H1 (cell line): ENCODE data around the gene MFAP4. TPM values are rescaled to one million over a fixed set of nuclear protein-coding genes. Genes with fewer than 3 reads are reported as not detected.

Experiments used
- CHD2 ChIP-seq: IDR thresholded peaks from 2 replicates; pipeline ENCODE4 v1.6.1; 2012; ENCODE audit warnings: low read length, improper control_type of control experiment
- CTCF ChIP-seq, 3 experiments: IDR thresholded peaks; 1 replicate in 2 of 3; 2 replicates in 1 of 3; pipeline versions ENCODE4 v1.5.1 to v1.6.1; 2011; ENCODE audit warnings: low read length in 3 of 3, mild to moderate bottlenecking in 3 of 3, inconsistent platforms in 2 of 3, low read depth in 1 of 3, moderate library complexity in 1 of 3; ENCODE audit not compliant: insufficient read depth in 1 of 3; ENCODE audit errors: control extremely low read depth in 1 of 3
- EZH2 ChIP-seq: fragments of 200-600 bp; sonication (generic); IDR thresholded peaks from 2 replicates; pipeline ENCODE4 v1.7.1; 2012; ENCODE audit warnings: low read depth, mild to moderate bottlenecking, moderate library complexity, low read length, inconsistent platforms; ENCODE audit not compliant: severe bottlenecking
- JUN ChIP-seq: IDR thresholded peaks from 2 replicates; pipeline ENCODE4 v1.6.1; 2011; ENCODE audit warnings: low read depth, mild to moderate bottlenecking, improper control_type of control experiment, low read length
- KDM4A ChIP-seq: IDR thresholded peaks from one replicate; pipeline ENCODE4 v1.7.1; 2012; ENCODE audit warnings: low read depth, mild to moderate bottlenecking, moderate library complexity, low read length, inconsistent platforms; ENCODE audit not compliant: severe bottlenecking
- SIN3A ChIP-seq, 2 experiments: IDR thresholded peaks in 1 of 2; conservative IDR thresholded peaks in 1 of 2; 2 replicates each; pipeline ENCODE4 v1.6.1; 2011 to 2012; ENCODE audit warnings: low read length in 2 of 2, improper control_type of control experiment in 1 of 2, low read depth in 1 of 2, mild to moderate bottlenecking in 1 of 2
- SIRT6 ChIP-seq: IDR thresholded peaks from one replicate; pipeline ENCODE4 v1.7.1; 2012; ENCODE audit warnings: low read length, inconsistent platforms
- ZNF274 ChIP-seq: IDR thresholded peaks from 2 replicates; pipeline ENCODE4 v1.7.0; 2012; ENCODE audit warnings: low read length, borderline replicate concordance; ENCODE audit errors: extremely low read depth
- polyA plus RNA-seq, 7 experiments: library from polyadenylated mRNA; depleted of rRNA in 3 of 7; stranded (reverse) in 5 of 7; unstranded in 2 of 7; fragments of >200 nt in 5 of 7; fragments of 200-250 nt in 2 of 7; gene quantifications; 1 replicate in 5 of 7; 2 replicates in 1 of 7; 4 replicates in 1 of 7; pipeline versions ENCODE4 v1.2.1 to v1.2.3, GENCODE V29; 2011 to 2013; ENCODE audit warnings: missing spikeins in 2 of 7, mixed read lengths in 2 of 7
- total RNA-seq: library from RNA; stranded (reverse); fragmentation: NEBNext Ultra II Directional; extraction: Animal tissue kit (Norgen Biotek cat#: 25700); gene quantifications from 2 replicates; pipeline ENCODE4 v1.2.1, GENCODE V29; 2021

The MFAP4 gene
- total and polyA plus RNA-seq, 2 of the 8 experiments (the other 6 are each of a cell fraction or from before 2014, with no cell fraction given) = 3.1 to 3.6 TPM

DNA sequence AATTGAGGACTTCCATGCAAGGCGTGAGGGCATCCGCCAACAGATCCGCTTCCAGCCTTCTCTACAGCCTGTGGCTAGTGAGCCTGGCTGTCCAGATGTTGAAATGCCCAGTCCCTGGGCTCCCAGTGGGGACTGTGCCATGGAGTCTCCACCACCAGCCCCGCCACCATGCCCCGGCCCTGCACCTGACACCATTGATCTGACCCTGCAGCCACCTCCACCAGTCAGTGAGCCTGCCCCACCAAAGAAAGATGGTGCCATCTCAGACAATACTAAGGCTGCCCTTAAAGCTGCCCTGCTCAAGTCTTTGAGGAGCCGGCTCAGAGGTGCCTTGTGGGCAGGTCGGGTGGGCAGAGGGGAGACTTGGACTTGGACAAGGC is 5.6 kb downstream of the MFAP4 start (continued):
- TF ChIP-seq CTCF (IDR thresholded peaks at IDR 0.05; ENCODE audit: control extremely low read depth in 1 of 3, insufficient read depth in 1 of 3, low read depth in 1 of 3, low read length in 3 of 3) = no peak
- TF ChIP-seq ZNF274 = no peak
- TF ChIP-seq KDM4A = no peak
- TF ChIP-seq SIN3A (conservative IDR thresholded peaks at IDR 0.05 in 1 of 2, IDR thresholded peaks at IDR 0.05 in 1 of 2; ENCODE audit: low read depth in 1 of 2, low read length in 2 of 2) = no peak
- TF ChIP-seq CHD2 = no peak
- TF ChIP-seq JUN = no peak
- no peak for TF ChIP-seq SIRT6
- no peak for TF ChIP-seq EZH2
- TF ChIP-seq, all 59 proteins: peak for 0
